Subcutaneous preadipocyte (primary cell): Measurements from ENCODE around the gene ADGRF3. TPM values are rescaled to one million over a fixed set of nuclear protein-coding genes. Genes with fewer than 3 reads are reported as not detected.

Source experiments
- total RNA-seq: library from RNA; depleted of rRNA; stranded (reverse); fragments of >200 nt; gene quantifications from 2 replicates; pipeline ENCODE4 v1.2.3, GENCODE V29; 2012

ADGRF3 gene
- under 0.01 and 2.5 TPM in 2 replicates for total RNA-seq

GRCh38 chr2:26346454-26347053 lies at the start of gene ADGRF3:
Gene ADGRF3, minus strand, starts transcription at chr2:26346789. Its CDS starts 555 bp downstream, at chr2:26346234.

GRCh38 chr2:26345545-26346453 lies 790 bp downstream of the ADGRF3 start, which contains the start of gene SELENOI:
Gene SELENOI, plus strand, starts transcription at chr2:26346143. Its CDS starts 90 bp downstream, at chr2:26346233.

Other genes with a start within 250 kb of the ADGRF3 start
- gene GAREM2, start 173.7 kb downstream of the ADGRF3 start, total RNA-seq, result 0.78 and 1.5 TPM in 2 replicates
- 153 and 155 TPM in 2 replicates for gene HADHA, start 102.2 kb downstream of the ADGRF3 start, total RNA-seq
- gene HADHB, start 101.8 kb downstream of the ADGRF3 start, total RNA-seq, result 104 and 128 TPM in 2 replicates
- 20.2 and 32.3 TPM in 2 replicates for gene SELENOI, start 646 bp downstream of the ADGRF3 start, total RNA-seq
- gene DRC1, start 55.1 kb upstream of the ADGRF3 start, total RNA-seq, result not detected in 2 replicates
- gene OTOF, start 131.3 kb upstream of the ADGRF3 start, total RNA-seq, result under 0.01 and 0.39 TPM in 2 replicates